Hematopoietic multipotent progenitor cell treated with erythropoietin and hydrocortisone succinate and interleukin-3 and kit ligand, for 4 days (in vitro differentiated cells): ENCODE measurements around the gene RUFY1.

Source experiments
- DNase-seq: peaks from one replicate; pipeline ENCODE4 v3.0.0-alpha.2; 2015

RUFY1 gene

DNA sequence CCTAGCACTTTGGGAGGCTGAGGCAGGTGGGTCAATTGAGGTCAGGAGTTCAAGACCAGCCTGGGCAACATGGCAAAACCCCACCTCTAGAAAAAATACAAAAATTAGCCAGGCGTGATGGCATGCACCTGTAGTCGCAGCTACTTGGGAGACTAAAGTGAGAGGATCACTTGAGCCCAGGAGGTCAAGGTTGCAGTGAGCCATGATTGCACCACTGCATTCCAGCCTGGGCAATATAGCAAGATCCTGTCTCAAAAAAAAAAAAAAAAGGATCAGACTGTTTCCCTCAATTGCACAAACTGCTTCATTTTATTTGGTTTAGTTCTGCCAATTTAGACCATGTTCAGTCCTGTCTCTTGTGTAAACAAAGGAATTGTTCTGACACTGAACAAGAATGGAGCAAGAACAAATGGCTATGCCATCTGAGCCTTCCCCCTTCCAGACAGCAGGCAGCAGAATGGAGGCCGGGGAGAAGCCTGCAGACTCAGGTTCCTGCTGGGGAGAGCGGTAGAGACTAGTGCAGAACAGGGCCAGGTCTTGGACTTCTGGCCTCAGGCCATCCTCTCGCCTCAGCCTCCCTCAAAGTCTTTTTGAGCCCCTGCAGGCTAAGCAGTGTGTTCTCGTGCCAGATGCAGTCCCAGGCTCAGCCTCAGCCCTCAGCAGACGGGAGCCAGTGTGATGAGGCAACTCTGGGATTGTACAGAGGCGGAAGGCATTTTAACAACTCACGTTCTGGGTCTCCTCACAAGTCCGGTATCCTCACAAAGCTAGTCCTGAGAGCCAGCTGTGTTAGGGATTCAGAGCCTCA lies 54.9 kb downstream of the RUFY1 start:
- DNase-seq, result no peak

DNA sequence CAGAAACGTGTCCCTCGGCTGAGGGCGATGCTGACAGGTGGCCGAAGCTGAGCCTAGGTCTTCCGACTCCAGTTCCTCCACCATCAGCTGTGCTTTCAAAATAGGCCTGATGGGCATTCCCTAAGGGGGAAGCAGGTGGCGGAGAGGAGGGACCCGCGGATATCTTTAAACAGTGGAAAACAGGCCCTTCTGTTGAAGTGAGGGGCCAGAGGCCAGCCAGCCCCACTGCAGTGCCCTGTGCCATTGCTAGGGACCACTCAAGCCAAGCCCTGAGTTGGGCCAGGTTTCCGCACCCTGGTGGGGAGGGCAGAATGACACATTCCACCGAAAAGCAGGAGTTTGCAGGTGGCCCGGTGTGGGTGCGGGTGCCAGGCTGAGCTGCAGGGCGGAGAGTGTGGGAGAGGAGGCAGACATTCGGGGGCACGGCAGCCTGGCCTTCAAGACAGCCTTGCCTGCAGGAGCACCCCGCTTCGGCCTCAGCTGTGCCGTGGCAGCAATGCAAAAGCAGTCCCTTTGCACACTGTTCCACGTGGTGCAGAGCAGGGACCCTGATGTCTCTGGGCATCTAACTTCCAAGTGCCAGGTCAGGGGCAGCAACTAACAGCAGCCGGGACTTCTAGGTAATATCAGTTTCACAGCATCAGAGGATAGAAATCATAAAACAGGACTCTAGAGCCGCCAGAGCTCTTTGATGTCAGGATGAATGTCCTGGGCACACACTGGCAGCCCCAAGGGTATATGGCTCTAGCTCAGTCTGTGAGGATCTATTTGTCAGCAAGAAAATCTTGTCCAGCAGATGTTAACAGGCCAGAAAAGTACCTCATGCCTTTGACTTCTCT lies 55.9 kb downstream of the RUFY1 start:
- no peak for DNase-seq

DNA sequence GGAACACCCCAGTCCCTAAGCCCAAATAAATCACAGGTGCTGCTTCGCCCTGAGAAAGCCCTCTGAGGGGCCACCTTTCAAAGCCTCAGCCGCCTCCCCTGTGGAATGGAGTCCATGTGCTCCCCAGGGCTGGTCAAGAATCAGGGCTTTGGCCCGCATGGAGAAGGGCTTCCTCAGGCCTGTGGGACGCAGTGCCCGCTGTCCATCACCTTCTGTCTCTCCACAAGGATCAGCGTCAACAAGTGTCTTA lies 56.5 kb downstream of the RUFY1 start:
- DNase-seq, result no peak

DNA sequence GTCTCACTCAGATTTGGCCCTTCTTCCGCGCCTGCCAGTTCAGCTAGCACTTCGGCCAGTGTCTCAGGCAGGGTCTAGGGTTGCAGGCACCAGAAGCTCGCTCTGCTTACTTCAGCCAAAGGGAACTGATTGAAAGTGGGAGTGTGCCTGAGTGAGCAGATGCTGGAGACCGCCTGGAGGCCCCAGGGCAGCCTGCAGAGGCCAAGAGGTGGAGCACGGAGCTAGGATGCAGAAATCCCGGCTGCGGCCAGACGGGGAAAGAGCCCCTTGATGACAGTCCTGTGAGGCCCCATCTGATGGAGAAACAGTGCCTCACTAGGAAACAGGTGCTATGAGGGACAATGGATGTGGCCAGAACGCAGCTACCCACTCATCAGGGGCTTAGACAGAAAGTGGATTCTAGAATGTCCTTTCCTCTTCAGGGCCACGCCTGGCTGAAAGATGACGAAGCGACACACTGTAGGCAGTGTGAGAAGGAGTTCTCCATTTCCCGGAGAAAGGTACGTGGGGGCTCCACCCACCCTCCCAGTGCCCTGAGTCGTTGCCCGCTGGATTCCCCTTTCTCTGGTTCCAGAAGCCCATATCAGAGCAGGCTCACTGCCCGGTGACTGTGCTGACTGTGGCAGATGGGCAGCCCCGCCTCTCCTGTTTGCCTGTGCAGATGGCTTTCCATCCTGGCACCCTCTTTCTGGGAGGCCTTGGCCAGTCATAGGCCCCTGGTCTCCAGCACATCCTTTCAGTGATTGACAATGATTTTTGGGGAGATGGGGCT lies 57.0 kb downstream of the RUFY1 start:
- DNase-seq, result peak; percentile 37

DNA sequence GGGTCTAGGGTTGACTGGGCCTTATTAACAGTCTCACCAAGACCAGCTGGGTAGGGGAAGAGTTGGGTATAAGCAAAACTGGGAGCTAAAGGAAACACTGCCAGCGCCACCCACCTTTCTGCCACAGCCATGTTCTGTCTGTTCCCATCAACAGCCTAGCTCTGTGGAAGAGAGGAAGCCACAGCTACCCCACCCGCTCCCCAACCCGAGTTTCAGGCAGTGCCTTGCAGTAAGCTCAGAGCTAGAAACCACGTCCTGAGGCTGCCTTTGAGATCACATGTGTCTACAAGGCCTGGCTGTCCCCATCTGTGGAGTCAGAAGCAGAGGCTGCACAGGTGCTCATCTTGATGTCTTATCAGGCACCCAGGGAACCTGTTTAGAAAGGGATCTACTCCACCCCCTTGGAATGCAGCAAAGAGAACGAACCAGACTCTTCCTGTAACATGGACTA lies 57.8 kb downstream of the RUFY1 start:
- DNase-seq, result peak; percentile 80

DNA sequence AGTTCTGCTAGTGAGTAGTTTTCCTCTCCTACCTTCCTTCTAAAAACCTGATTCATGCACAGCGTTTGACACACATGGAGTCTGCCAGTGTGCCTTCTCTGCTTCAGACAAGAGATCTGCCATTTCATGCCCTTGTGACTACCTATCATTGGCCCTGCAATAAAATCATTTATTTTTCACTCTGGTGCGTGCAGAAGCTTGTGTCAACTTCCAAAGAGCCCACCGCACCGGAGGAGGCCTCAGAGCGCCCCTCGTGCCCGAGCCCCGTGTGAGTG lies 59.4 kb downstream of the RUFY1 start:
- no peak for DNase-seq

DNA sequence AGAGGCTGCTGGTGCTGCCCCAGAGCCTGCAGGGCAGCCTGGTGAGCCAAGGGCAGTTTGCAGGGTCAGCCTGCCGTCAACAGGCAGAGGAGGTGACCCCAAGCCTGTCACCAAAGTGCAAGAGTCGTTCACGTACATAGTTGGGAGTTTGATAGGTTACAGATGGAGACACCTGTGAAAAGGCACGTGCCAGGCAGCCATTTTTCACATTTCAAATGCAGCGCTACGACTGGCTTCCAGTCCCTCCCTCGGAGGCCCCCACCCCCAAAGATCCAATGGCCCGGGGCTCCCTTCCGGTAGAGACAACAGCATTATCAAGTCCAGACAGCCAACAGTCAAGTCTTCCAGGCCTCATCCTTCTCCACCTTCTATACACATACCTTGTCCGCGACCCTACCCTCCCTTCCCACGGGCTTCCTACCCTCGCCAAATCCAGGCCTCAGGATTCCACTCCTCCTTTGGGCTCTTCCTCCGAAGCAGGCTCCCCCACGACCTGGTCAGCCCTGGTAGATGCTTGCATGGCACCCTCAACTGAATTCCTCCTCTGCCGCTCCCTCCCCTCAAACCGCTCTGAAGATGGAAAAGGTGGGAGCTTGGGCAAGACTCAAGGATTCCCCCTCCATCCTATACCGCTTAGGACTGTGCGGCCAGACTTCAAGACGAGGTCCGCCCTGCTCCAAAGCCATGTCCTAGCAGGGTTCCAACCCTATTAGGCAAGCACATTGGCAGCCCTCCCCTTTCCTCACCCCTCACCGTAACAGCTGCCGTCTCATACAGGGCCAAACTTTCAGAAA lies 60.0 kb downstream of the RUFY1 start:
- no peak for DNase-seq

DNA sequence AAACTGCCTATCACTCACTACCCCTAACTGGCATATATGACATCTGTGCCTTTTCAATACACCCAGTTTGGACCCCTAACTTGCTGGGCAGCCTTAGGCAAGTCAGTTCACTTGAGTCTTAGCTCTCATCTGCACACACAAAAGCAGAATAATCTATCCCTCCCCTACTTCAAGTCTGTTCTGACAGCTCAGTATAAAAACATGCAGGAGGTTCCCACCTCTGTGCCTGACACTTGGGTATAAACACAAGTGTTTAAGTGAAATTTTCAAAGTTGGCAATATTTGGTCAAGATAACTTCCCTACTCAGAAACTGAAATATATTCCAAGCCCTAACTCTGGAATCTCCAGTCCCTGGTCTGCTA lies 60.5 kb downstream of the RUFY1 start:
- DNase-seq, result peak; percentile 27

DNA sequence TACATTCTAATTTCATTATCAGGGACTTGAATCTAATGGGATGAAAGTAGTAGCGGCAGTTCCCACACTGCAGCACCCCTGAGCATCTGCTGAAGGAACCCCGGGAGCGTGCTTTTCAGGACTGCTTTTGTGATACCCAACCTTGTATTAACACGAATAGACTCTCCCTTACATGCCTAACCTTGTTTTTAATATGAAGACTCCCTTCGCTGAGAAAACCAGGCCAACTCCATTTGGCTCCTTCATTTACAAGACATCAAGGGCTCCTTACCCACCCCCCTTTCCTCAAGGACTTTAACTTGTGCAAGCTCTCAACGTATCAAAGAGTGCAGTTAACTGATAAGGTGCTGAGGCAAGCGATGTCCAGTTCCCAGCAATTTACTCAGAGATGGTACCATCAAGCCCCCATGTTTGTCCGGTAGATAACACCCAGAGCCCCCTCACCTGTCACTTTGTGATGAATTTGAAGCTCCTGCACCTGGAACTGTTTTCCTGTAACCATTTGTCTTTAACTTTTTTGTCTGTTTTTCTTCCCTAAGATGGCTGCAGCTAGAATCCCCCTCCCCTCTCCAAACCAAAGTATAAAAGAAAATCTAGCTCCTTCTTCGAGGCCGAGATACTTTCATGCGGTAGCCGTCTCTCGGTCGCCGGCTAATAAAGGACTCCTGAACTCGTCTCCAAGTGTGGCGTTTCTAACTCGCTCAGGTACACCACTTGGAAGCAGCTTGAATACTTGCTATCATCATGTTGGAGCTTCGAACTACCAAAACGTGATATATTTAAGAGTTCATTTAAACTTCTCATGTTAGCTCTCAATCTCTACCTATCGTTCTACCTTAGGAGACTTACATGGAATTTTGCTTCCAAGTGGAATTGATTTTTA lies 62.5 kb downstream of the RUFY1 start:
- peak; percentile 64 for DNase-seq

DNA sequence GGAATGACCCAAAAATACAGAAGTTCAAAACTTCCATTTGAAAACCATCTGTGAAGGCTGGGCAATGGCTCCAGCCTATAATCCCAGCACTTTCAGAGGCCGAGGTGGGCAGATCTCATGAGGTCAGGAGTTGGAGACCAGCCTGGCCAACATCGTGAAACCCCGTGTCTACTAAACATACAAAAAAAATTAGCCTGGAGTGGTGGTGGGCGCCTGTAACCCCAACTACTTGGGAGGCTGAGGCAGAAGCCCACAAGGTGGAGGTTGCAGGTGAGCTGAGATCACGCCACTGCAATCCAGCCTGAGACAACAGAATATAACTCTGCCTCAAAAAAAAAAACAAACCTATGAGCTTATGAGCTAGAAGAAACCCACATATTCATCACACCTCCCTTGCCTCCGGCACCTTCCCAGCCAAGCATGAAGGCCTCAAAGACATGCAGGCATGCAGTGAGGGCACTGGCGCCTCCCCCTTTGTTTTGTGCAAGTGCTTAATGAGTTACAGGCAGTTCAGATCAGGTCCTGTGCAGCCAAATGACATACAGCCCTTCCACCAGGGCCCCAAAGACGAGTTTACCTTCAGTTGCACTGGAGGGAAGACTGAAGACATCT lies 63.2 kb downstream of the RUFY1 start:
- DNase-seq, result no peak

DNA sequence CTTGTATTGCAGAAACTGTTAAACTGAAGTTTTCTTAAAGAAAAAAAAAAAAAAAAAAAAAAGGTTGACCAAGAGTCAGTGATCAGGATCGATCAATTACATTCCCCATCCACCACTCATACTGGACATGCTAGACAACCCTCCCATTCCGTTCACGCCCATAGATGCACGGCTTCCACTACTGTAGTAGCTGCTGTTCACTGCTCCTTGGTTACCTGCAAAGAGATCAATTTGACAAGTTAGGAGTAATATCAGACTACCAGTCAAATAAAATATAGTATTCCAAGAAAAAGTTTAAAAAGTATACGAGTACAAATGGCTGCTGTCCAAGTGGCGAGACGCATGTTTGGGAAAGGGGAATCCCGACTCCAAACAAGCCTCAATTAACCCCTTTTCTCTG lies 64.4 kb downstream of the RUFY1 start:
- no peak for DNase-seq

DNA sequence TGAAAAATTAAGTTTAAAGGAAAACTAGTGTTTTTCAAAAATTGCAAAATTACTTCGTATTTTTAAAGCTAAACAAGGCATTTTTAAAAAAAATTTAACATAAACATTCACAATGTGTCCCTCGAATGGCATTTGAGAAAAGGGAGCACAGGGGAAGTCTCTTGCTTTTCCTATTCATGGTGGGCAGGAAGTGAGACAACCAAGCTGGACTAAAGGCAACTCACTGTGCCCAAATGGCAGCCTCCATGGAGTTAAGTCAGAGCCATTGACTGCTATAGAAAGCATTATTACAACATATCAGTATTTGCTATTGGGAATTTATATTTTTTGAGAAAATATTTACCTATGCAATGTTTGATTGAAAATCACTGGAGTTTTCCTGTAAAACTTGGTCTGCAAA lies 64.8 kb downstream of the RUFY1 start:
- DNase-seq, result no peak

DNA sequence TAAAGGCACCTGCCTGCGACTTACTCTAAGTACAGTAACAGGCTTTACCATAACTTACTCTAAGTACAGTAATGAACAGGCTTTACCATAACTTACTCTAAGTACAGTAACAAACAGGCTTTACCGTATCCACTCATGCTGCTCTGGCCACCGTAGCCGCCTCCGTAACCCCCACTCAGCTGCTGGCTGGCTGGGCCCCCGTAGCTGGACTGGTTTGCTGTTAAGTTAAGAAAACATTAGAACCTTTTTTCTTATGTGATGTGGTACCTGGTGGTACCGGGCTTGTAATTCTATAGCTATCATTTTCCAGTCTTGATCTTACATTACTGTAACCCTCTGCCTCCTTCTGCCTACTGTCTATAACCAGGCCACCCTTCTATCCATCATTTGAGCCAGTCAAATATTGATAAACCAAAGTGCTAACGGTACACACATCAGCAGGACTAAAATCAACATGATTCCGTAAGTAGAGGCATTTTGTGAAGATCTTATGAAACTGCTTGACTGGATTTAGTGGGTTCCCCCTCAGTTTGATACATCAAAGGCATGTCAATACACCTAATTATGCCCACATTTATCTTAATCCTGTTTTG lies 65.7 kb downstream of the RUFY1 start:
- no peak for DNase-seq

DNA sequence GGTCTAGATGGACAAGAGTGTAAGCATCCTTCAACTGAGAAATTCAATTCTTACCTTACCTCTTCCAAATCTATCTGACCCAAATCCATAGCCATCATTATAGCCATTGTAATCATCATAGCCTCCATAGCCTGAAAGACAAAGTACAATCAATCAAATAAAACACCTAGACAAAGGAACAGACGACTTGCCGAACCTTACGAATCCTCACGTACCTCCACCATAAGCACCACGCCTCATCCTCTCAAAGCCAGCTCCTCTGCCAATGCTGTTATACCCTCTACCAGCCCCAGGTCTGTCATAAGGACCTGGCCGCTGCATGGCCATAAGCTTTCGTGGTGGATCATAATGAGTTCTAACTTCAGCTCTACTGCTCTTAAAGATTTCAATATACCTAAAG lies 67.6 kb downstream of the RUFY1 start:
- no peak for DNase-seq

DNA sequence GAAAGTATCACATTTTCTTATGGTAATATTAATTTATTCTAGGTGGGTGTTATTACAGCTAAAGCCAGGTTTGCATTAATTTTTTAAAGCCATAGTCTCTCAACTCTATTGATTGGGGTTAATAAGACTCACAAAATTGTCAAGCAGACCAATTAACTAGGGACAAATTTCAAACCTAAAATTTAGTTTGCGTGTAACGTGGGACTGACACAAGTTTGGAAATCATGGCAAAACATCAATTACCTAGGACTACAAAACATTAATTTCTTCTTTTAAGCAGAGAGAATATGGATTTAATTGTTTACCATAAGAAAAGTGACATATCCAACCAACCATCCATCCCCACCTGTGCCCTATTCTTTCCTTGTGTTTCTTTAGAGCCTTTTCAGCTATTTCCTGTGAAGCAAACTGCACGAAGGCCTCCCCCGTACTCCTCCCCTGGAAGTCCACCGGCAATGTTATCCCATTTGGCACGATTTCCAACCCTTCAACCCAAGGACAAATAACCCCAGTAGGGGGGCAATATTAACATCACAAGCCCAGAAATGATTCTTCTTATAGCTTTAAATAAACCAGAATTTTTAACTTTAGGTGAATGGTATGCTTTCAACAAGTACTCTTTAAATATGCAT lies 68.7 kb downstream of the RUFY1 start:
- no peak for DNase-seq

DNA sequence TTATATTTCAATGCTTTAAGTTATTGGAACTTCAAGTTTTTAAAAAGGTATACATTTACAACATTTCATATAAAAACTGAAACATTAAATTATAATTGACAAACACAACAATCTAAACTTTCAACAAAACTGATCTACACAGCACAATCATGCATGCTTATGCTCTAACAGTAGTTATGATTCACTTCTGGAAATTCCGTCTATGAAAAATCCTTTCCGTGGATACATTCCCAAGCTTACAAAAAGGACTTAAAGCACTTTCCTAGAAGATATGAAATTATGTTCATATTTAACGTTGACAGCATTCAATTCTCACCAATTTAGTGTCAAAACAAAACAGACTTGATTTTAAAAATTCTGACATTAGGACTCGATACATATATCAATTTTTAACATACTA lies 69.4 kb downstream of the RUFY1 start:
- no peak for DNase-seq

DNA sequence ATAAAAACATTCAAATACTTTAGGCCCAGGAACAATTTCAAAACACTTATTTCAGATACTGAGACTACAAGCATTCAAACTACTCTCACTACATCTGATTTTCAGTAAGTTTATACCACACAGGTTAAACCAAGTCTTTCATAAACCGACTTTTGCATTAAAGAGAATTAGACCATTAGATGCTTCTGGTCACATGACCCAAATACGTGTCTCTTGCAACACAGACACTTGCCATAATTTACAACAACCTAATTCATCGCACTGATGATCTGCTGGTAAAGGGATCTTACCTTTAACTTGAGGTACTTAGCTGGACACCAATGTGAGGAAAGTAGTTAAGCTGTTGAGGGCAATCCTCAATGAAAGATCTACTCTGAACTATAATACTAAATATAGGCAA lies 69.9 kb downstream of the RUFY1 start:
- DNase-seq, result peak; percentile 38

DNA sequence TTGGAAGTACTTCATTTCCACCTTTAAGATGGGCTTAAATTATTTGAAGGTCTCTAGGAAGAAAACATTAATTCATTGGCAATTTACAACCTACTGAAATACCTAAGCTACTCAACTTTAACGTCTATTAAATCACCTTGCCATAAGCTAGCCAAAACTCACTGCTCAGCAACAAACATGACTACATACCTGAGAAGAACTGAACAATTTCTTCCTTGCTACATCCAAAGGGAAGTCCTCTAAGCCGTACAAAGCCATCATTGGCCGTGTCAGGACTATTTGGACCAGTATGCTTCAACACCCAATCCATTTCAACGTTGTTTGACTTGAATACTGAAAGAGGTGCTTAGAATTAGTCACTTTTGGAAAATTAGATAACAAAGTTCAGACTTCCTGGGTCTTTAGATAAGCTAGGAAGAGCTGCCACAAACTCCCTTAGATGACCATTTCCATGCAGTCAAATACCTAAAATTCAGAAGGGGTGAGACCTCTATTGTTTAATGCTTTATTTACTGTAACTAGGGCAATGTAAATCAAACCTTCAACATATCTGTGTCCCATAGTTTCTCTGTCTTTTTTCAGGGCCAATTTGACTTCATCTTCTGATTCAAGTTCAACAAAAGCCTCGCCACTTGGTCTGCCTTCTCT lies 70.5 kb downstream of the RUFY1 start:
- DNase-seq, result peak; percentile 37

DNA sequence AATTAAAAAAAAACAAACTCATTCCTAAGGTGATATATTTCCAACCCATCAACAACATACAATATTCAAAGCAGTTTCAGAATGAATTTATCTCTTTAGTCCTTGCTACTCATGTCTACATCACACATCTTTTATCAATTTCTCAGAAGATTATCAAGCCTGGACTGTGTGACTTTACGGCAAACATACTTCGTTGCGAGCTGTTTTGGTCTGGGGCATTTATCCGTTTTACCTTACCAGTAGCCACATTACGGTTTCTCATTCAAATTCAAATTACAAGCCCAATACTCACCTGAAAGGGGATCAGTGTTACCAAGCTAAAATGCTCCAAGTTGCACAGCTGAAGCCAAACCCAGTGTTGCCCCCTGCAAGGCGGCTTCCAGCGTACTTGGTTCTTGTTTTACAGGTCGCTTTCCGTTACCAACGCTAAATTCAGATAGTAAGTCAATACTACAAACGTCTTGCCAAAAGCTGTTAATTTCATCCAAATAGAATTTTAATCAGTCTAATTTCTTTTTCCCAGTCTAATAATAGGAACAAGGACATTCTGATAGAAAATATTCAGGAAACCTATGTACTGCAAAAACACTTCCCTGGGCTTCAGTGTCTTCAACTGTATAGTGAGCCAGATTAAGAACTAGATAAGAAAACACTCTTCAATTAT lies 71.3 kb downstream of the RUFY1 start:
- no peak for DNase-seq
